ENCODE measurements around the gene CAPS.

DNA sequence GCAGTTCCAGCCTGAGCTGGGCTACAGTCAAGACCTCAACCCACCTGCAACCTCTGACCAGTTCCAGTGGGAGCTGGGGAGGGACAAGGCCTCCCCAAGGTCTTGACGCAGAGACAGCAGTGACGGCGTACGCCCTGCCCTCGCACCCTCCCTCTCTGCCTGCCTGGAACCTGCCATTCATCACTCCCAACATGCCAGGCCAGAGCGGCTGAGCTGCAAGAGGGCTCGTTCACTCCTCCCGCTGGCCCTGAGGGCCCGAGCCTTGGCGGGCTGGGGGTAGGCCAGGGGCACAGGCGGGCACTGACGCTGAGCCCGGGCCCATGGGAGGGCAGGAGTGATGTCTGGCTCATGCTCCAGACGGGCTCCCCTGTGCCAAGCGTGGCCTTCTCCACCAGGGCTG is 18.6 kb upstream of the CAPS start:
- TF ChIP-seq POLR2A (IDR thresholded peaks at IDR 0.05; ENCODE audit: low read depth, low read length) (no peak), POLR2AphosphoS5 (IDR thresholded peaks at IDR 0.05; ENCODE audit: low read depth, low read length) (no peak), TAF1 (IDR thresholded peaks at IDR 0.05; ENCODE audit: borderline replicate concordance, low read depth, low read length) (no peak)
